Ishikawa (cell line): ENCODE measurements around the gene LMF1.

ENCODE experiments used
- CEBPB ChIP-seq: IDR thresholded peaks from 2 replicates; pipeline ENCODE4 v1.6.1; 2012
- CREB1 ChIP-seq: IDR thresholded peaks from 2 replicates; pipeline ENCODE4 v1.6.1; 2012; ENCODE audit warnings: low read depth
- EGR1 ChIP-seq: IDR thresholded peaks from 2 replicates; pipeline ENCODE4 v1.6.1; 2012
- EP300 ChIP-seq: IDR thresholded peaks from 2 replicates; pipeline ENCODE4 v1.6.1; 2012; ENCODE audit warnings: borderline replicate concordance
- FOXM1 ChIP-seq: IDR thresholded peaks from 2 replicates; pipeline ENCODE4 v1.6.1; 2012; ENCODE audit warnings: low read depth, borderline replicate concordance
- MAX ChIP-seq: IDR thresholded peaks from 2 replicates; pipeline ENCODE4 v1.6.1; 2012
- NFIC ChIP-seq: IDR thresholded peaks from 2 replicates; pipeline ENCODE4 v1.6.1; 2012
- RAD21 ChIP-seq: IDR thresholded peaks from 2 replicates; pipeline ENCODE4 v1.6.1; 2012; ENCODE audit warnings: low read depth
- REST ChIP-seq: IDR thresholded peaks from 2 replicates; pipeline ENCODE4 v1.6.1; 2012; ENCODE audit warnings: low read depth, mild to moderate bottlenecking
- TAF1 ChIP-seq: IDR thresholded peaks from 2 replicates; pipeline ENCODE4 v1.6.1; 2012; ENCODE audit warnings: low read depth, mild to moderate bottlenecking
- TCF12 ChIP-seq: IDR thresholded peaks from 2 replicates; pipeline ENCODE4 v1.6.1; 2012; ENCODE audit warnings: low read depth
- TEAD4 ChIP-seq: IDR thresholded peaks from 2 replicates; pipeline ENCODE4 v1.6.1; 2012
- USF1 ChIP-seq: IDR thresholded peaks from 2 replicates; pipeline ENCODE4 v1.6.1; 2012
- YY1 ChIP-seq: IDR thresholded peaks from 2 replicates; pipeline ENCODE4 v1.6.1; 2012; ENCODE audit warnings: low read depth
- ZBTB7A ChIP-seq: IDR thresholded peaks from 2 replicates; pipeline ENCODE4 v1.6.1; 2012; ENCODE audit warnings: low read depth

LMF1 gene

GRCh38 chr16:814974-815373 is 155.8 kb downstream of the LMF1 start:
- no peak for TF ChIP-seq MAX
- no peak for TF ChIP-seq REST
- TF ChIP-seq ZBTB7A: no peak
- TF ChIP-seq CEBPB: no peak
- TF ChIP-seq TEAD4: no peak
- TF ChIP-seq FOXM1: no peak
- no peak for TF ChIP-seq EP300
- TF ChIP-seq NFIC: no peak

- TF ChIP-seq TEAD4: no peak
- TF ChIP-seq USF1: no peak
- TF ChIP-seq CREB1: no peak
- no peak for TF ChIP-seq MAX
- TF ChIP-seq TCF12: no peak
- no peak for TF ChIP-seq REST
- TF ChIP-seq FOXM1: no peak
- TF ChIP-seq CEBPB: no peak
- no peak for TF ChIP-seq TAF1
- no peak for TF ChIP-seq NFIC
- no peak for TF ChIP-seq ZBTB7A
- no peak for TF ChIP-seq EGR1
- TF ChIP-seq EP300: no peak
- no peak for TF ChIP-seq YY1
- no peak for TF ChIP-seq RAD21
These were observed 156.8 kb downstream of the LMF1 start for GRCh38 chr16:813916-814412.

- TF ChIP-seq ZBTB7A: no peak
- TF ChIP-seq TAF1: no peak
- peak; percentile 82 for TF ChIP-seq RAD21
These were observed 157.4 kb downstream of the LMF1 start for GRCh38 chr16:813204-813915.

GRCh38 chr16:808085-808386 is 162.7 kb downstream of the LMF1 start:
- TF ChIP-seq TAF1: no peak
- TF ChIP-seq NFIC: no peak
- no peak for TF ChIP-seq TCF12
- TF ChIP-seq EP300: no peak
- no peak for TF ChIP-seq EGR1
- no peak for TF ChIP-seq RAD21

- TF ChIP-seq CREB1 (peak; percentile 91), YY1 (peak; percentile 100), ZBTB7A (no peak), TCF12 (peak; percentile 39; the same call in 1 of the 2 replicates), NFIC (no peak), TAF1 (peak; percentile 61), TEAD4 (no peak), REST (no peak), EP300 (peak; percentile 28; the same call in 1 of the 2 replicates), MAX (peak; percentile 95), USF1 (no peak), CEBPB (no peak), EGR1 (peak; percentile 90), FOXM1 (no peak)
These were observed 163.3 kb downstream of the LMF1 start for GRCh38 chr16:807347-808084.
